ENCODE results near the gene TBPL1.

Gene TBPL1

DNA sequence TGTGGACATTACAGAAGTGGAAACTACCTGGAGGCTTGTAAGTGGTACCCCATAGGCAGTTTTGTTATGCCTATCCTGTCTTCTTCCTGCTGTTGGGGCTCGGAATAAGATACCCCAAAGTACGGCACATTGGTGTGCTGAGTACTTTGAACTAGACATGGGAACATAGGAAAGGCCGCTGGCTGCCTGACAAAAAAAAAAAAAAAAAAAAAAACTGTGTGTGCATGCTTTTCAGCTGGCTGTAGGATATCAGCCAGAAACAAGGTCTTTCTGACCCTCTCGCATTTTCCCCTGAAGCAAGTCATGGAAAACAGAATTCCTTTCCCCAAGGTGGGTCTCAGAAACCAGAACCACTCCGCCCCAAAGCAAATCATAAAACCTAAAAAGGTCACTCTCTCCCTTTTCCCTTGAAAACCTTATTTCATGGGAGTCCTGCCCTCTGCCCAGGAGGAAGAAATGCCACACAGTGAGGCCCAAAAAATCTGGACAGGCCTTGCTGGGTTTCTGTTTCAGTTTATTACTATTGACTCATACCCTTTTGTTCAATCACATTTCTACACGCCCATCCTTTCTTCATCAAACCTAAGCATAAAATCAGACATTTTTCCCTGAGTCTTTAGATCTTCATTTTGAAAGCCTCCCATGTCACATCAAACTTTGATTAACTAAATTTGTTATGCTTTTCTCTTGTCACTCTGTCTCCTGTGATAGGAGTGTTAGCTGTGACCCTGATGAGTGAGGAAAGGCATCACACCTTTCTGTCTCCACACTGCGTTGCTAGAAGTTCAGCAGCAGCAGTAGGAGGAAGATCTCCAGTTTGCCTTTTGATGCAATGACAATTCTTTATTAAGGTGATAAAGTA, 82.2 kb downstream of the TBPL1 start:
- H3K4me3 ChIP-seq (ENCODE audit: low read depth, low read length) = no peak overlapping the region
- TF ChIP-seq, protein P1, sequence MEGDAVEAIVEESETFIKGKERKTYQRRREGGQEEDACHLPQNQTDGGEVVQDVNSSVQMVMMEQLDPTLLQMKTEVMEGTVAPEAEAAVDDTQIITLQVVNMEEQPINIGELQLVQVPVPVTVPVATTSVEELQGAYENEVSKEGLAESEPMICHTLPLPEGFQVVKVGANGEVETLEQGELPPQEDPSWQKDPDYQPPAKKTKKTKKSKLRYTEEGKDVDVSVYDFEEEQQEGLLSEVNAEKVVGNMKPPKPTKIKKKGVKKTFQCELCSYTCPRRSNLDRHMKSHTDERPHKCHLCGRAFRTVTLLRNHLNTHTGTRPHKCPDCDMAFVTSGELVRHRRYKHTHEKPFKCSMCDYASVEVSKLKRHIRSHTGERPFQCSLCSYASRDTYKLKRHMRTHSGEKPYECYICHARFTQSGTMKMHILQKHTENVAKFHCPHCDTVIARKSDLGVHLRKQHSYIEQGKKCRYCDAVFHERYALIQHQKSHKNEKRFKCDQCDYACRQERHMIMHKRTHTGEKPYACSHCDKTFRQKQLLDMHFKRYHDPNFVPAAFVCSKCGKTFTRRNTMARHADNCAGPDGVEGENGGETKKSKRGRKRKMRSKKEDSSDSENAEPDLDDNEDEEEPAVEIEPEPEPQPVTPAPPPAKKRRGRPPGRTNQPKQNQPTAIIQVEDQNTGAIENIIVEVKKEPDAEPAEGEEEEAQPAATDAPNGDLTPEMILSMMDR (IDR thresholded peaks at IDR 0.05; ENCODE audit: insufficient read depth, low read depth, low read length, missing control alignments) = no peak
- no peak for DNase-seq (ENCODE audit: low read depth)

DNA sequence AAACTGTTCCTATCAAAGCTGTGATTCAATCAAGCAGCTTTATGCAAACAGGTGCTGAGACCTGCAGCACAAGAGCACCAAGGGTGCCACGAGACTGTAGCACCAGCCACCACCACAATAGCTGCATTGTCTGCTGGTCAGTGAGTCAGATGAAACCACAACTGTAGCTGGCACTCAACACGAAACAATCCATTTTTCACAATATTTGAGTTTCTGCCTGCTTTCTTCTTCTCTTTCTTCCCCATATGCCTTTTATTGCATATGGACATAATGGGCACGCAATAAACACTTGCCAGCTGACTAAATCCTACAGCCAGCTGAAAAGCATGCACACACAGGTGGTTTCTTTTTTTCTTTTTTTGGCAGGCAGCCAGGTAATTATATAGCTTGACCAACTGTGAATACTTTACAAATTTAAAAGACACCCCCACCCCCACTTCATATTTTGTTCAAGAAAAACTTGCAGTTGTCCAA, 82.8 kb downstream of the TBPL1 start:
- TF ChIP-seq, protein P1 (IDR thresholded peaks at IDR 0.05; ENCODE audit: insufficient read depth, low read depth, low read length, missing control alignments) = no peak
- DNase-seq (ENCODE audit: low read depth) = peak; percentile 15

DNA sequence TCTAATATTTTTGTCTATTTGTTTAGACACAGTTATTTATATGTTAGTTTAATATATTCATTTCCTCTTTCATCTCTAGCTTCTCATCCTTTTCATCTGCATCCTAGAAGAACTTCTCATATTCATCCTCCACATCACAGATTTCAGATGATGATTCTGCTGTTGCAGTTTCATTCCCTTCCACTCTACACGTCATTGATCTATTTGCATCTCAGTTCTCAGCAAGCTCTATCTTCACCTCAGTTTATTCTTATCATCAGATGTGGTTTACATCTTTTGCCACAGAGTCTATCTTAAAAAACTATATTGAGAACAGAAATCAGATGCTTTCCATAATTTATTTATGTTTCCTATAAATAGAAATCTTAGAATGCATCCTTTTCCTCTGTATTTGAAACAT, 86.1 kb downstream of the TBPL1 start:
- TF ChIP-seq, protein P1 (IDR thresholded peaks at IDR 0.05; ENCODE audit: insufficient read depth, low read depth, low read length, missing control alignments) = no peak

More for the DNA sequence above, 82.8 kb downstream of the TBPL1 start:
- H3K4me3 ChIP-seq (ENCODE audit: low read depth, low read length) = no peak overlapping the region

More for the DNA sequence above, 86.1 kb downstream of the TBPL1 start:
- DNase-seq (ENCODE audit: low read depth) = no peak
- H3K4me3 ChIP-seq (ENCODE audit: low read depth, low read length) = no peak overlapping the region
